ENCODE measurements around the gene PLK5. TPM values are rescaled to one million over a fixed set of nuclear protein-coding genes. Genes with fewer than 3 reads are reported as not detected.
"Not testable (repeated sequence)": the region's sequence is repeated elsewhere in the genome, so short reads cannot be mapped to it uniquely, and the experiment has no call there.

The PLK5 gene
- total RNA-seq, 1 experiment from 2014 or later = not detected

DNA sequence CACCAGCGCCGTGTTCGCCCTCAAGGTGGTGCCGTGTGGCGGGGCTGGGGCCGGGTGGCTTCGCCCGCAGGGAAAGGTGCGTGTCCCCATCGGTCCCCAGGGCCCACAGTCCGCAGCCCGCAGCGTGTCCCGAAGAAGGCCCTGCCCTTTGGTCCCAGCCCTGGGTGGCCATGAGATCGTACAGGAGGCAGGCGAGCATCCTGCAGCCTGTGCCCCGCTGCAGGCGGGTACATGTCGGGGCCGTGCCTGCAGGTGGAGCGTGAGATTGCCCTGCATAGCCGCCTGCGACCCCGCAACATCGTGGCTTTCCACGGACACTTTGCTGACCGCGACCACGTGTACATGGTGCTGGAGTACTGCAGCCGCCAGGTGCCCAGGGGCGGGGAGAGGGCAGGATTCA, 1.5 kb downstream of the PLK5 start:
- DNase-seq (ENCODE audit: low read depth) = no peak

DNA sequence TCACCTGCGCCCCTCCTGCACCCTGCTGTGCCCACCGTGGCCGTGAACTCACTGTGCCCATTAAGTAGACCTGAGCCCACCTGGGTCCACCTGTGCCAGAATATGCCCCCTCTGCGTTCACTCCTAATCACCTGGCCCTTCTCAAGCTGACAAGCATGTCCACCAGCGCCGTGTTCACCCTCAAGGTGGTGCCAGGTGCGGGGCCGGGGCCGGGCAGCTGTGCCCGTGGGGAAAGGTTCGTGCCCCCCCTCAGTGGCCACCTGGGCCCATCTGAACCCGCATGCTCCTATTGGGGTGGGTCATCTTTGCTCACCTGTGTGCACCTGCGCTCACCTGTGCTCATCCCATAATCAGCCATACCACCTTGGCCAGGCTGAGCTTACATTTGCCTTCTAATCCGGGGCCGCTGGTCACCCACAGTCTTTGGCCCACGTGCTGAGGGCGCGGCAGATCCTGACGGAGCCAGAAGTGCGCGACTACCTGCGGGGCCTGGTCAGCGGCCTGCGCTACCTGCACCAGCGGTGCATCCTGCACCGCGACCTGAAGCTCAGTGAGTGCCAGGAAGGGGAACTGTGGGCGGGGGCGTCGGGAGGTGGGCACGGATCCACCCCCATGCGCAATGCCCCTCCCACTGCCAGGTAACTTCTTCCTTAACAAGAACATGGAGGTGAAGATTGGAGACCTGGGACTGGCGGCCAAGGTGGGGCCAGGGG, 2.3 kb downstream of the PLK5 start:
- DNase-seq (ENCODE audit: low read depth) = no peak

DNA sequence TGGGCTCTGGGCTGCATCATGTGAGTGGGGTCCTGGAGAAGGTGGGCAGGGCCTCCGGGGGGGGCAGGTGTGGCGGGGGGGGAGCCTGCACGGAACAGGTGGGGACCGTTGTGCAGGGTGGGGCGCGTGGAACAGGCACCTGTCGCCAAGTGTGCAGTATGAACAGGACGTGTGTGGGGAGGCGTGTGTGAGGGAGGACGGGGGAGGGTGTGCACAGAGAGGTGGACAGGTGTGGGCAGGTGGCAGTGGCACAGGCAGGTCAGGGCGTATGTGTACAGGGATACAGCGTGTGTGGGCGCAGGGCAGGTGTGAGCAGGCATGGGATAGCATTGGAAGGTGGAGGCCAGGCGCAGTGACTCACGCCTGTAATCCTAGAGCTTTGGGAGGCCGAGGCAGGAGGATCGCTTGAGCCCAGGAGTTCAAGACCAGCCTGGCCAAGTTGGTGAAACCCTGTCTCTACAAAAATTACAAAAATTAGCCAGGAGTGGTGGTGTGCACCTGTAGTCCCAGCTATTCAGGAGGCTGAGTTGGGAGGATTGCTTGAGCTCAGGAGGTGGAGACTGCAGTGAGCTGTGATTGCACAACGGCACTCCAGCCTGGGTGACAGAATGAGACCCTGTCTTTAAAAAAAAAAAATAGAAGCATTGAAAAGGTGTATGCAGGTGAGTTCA, 3.2 kb downstream of the PLK5 start:
- DNase-seq (ENCODE audit: low read depth) = no peak

DNA sequence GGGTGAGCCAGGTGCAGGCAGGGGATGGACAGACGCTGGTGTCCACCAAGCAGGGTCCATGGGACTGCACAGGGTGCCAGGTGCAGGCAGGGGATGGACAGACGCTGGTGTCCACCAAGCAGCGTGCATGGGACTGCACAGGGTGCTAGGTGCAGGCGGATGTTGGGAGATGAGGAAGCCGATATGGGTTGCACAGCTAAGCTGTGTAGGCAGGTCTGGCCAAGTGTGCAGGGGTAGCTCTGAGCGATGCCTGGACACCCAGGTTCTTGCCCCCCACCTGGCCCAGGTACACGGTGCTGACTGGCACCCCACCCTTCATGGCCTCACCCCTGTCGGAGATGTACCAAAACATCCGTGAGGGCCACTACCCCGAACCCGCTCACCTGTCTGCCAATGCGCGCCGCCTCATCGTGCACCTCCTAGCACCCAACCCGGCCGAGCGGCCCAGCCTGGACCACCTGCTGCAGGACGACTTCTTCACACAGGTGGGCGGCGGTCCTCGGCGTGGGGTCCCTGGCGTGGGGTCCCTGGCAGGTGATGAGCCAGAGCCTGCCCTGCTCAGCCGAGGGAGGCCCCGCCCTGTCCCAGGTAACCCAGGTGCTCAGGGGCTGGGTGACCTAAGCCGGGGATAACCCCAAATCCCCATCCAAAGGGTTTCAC, 3.9 kb downstream of the PLK5 start:
- DNase-seq (ENCODE audit: low read depth) = no peak

DNA sequence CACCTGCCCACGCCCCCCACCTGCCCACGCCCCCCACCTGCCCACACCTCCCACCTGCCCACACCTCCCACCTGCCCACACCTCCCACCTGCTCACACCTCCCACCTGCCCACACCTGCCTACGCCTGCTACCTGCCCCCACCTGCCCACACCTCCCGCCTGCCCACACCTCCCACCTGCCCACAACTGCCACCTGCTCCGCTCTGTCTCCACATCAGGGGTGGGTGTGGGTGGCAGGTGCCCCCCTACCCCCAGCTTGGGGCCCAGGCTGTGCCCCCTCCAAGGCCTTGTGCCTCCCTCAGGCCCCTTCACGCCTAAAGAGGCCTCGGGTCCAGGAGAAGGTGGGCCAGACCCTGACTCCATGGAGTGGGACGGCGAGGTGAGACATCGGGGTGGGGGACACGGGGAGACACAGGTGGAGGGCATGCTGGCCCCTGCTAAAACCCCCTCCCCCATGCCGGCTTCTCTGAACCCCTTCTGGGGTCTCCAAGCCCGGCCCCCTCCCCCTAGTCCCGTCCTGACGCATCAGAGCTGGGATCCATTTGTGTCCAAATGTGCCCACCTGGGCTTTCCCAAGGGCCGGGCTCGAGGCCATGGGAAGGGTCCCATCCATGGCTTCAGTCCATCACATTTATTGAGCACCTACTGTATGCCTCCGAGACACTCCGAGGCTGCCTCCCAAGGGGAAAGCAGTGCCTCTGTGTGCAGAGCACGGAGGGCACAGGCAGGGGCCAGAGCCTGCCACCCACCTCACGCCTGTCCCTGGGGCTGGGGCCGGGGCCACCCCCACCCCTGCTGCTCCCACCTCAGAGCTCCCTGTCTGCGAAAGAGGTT, 4.9 kb downstream of the PLK5 start:
- DNase-seq (ENCODE audit: low read depth) = no peak

DNA sequence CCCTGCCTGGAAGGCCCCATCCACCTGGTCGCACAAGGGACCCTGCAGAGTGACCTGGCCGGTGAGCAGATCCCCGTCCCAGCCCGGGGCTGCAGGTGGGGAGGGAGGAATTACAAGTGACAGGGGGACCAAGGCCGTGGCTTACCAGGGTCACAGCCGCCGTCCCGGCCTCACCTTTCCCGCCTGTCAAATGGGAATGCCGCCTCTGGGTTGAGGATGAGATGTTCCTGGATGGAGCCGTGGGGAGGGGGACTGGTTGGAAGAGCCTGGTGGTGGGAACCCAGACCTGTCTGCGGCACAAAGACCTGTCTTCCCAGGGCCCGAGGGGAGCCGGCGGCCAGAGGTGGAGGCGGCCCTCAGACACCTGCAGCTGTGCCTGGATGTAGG, 5.5 kb downstream of the PLK5 start:
- no peak for DNase-seq (ENCODE audit: low read depth)

DNA sequence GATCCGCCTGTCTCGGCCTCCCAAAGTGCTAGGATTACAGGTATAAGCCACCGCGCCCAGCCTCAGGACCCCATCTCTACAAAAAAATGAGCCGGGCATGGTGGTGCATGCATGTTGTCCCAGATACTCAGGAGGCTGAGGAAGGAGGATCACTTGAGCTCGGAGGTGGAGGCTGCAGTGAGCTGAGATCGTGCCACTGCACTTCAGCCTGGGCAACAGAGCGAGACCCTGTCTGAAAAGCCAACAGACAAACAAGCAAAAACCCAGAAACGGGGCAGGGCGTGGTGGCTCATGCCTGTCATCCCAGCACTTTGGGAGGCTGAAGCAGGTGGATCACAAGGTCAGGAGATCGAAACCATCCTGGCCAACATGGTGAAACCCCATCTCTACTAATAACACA, 7.0 kb downstream of the PLK5 start:
- DNase-seq (ENCODE audit: low read depth) = not testable (repeated sequence)

DNA sequence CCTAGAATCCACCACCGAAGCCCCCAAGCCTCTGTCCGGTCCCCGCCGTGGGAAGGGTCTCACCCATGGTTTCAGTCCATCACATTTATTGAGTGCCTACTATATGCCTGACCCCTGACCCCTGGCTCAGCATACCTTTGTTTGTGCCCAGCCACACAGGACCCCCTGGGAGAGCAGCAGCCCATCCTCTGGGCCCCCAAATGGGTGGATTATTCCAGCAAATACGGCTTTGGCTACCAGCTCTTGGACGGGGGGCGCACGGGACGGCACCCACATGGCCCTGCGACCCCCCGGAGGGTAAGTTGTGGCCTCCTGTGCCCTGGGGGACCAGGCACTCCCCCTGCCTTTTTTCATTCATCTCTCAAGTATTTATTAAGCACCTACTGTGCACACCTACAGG, 7.7 kb downstream of the PLK5 start:
- no peak for DNase-seq (ENCODE audit: low read depth)

DNA sequence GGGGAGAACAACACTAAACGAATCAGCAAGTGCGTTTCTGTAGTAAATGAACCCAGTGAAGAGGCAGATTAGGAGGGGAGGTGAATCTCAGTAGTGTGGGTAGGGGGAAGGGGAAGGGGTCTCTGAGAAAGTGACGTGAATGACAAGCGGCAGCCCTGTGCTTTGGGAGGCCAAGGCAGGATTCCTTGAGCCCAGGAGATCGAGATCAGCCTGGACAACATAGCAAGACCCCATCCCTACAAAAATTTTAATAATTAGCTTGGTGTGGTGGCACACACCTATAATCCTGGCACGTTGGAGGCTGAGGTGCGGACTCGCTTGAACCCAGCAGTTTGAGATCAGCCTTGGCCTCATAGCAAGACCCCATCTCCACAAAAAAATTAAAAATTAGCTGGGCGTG, 8.1 kb downstream of the PLK5 start:
- DNase-seq (ENCODE audit: low read depth) = no peak

DNA sequence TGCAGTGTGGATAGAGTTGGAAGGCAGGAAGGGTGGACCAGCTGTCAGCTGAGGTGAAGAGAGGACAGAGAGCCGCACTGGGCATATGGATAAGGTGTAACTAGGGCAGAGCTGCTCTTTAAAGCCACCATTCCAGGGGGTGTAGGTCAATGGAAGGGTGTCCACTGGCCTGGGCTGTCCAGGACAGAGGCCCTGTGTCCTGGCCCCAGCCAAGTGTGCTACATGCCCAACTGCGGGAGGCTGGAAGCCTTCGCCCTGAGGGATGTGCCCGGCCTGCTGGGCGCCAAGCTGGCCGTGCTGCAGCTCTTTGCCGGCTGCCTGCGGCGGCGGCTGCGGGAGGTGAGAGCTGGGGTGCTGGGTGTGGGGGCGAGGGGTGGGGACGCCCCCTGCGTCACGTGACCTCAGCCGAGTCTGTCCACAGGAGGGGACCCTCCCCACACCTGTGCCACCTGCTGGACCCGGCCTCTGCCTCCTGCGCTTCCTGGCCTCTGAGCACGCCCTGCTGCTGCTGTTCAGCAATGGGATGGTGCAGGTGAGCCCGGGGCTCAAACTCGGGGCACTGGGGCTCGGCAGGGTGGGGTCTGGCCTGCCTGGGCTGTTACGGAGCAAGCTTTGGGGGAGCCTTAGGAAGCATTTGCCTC, 9.8 kb downstream of the PLK5 start:
- DNase-seq (ENCODE audit: low read depth) = no peak

DNA sequence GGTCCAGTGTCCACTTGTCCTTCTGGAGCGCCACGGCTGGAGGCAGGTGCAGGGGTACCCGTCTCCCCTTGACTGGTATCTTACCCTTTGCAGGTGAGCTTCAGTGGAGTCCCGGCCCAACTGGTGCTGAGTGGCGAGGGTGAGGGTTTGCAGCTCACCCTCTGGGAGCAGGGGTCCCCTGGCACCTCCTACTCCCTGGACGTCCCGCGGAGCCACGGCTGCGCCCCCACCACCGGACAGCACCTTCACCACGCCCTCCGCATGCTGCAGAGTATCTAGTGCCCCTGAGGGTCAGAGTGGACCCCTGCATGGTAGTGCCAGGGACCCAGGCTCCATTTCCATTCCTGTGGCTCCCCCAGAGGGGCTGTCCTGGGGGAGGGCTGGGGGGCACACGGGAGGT, 11.1 kb downstream of the PLK5 start:
- DNase-seq (ENCODE audit: low read depth) = no peak

DNA sequence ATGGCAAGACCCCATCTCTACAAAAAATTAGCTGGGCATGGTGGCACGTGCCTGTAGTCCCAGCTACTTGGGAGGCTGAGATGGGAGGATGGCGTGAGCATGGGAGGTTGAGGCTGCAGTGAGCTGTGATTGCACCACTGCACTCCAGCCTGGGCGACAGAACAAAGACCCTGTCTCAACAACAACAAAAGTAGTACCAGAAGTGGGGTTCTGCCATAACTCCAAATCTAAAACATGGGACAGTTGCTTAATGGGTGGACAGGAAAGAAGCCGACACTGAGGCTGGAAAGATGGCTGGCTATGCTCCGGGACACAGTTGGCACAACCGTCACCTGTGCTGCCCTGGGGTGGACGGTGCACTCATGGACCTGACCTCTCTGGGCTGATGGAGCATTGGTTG, 11.8 kb downstream of the PLK5 start:
- not testable (repeated sequence) for DNase-seq (ENCODE audit: low read depth)

DNA sequence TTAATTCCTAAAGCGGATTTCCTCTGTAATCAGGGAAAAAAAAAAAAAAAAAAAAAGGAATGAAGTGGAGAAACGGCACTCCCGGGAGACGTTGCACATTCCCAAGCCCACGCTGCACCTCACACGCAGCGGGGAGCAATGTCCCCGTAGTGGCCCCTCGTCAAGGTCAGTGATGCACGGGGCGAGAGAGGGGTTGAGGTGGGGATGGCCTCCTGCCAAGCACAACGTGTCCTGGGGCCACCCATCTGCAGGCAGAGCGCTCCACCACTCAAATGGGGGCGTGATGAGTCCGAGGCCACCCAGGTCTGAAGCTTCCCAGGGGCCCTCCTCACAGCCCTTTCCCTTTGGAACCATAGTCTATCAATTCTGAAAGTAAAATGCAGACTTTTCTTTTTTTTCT, 15.1 kb downstream of the PLK5 start:
- DNase-seq (ENCODE audit: low read depth) = no peak

DNA sequence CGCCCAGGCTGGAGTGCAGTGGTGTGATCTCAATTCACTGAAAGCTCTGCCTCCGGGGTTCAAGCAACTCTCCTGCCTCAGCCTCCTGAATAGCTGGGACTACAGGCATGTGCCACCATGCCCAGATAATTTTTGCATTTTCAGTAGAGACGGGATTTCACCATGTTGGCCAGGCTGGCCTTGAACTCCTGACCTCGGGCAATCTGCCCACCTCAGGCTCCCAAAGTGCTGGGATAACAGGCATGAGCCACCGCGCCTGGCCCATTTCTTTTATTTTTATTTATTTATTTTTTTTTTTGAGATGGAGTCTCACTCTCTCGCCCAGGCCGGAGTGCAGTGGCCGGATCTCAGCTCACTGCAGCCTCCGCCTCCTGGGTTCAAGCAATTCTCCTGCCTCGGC, 15.9 kb downstream of the PLK5 start:
- not testable (repeated sequence) for DNase-seq (ENCODE audit: low read depth)

DNA sequence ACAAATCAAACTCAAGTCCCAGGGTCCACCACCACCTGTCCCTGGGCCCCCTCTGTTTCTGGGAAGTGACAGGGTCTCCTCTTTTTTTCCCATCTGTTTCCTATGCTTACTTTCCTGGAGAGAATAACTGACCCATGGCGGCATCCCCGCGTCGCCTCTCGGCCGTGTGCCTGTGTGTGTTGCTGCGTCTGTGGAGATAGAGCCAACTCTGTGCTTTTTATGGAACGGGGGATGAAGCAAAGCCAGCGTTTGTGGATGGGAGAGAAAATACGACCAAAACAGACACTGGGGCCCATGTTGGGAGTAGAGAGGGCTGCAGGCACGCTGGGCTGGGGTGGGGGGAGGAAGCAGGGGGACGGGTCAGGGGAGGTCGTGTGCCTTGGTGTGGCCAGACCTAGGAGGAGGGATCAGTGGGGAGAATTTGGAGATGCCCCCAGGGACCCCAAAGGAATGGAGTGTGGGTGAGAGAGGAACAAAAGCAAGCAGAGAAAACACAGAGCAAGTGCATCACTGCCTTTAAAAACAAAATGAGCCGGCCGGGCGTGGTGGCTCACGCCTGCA, 16.6 kb downstream of the PLK5 start:
- no peak for DNase-seq (ENCODE audit: low read depth)

DNA sequence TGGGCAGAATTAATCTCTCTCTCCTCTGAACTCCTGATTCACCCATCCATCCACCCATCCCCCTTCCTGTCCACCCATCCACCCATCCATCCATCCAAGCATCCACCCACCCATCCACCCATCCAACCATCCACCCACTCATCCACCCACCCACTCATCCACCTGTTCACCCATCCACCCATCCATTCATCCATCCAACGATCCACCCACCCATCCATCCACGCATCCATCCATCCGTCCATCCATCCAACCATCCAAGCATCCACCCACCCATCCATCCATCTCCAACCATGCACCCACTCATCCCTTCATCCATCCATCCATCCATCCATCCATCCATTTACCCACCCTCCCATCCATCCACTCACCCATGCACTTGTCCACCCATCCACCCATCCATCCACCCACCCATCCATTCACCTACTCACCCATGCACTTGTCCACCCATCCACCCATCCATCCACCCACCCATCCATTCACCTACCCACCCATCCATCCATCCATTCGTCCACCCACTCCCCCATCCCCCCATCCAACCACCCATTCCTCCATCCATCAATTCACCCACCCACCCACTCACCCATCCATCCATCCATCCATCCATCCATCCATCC, 25.6 kb downstream of the PLK5 start:
- no peak for DNase-seq (ENCODE audit: low read depth)

DNA sequence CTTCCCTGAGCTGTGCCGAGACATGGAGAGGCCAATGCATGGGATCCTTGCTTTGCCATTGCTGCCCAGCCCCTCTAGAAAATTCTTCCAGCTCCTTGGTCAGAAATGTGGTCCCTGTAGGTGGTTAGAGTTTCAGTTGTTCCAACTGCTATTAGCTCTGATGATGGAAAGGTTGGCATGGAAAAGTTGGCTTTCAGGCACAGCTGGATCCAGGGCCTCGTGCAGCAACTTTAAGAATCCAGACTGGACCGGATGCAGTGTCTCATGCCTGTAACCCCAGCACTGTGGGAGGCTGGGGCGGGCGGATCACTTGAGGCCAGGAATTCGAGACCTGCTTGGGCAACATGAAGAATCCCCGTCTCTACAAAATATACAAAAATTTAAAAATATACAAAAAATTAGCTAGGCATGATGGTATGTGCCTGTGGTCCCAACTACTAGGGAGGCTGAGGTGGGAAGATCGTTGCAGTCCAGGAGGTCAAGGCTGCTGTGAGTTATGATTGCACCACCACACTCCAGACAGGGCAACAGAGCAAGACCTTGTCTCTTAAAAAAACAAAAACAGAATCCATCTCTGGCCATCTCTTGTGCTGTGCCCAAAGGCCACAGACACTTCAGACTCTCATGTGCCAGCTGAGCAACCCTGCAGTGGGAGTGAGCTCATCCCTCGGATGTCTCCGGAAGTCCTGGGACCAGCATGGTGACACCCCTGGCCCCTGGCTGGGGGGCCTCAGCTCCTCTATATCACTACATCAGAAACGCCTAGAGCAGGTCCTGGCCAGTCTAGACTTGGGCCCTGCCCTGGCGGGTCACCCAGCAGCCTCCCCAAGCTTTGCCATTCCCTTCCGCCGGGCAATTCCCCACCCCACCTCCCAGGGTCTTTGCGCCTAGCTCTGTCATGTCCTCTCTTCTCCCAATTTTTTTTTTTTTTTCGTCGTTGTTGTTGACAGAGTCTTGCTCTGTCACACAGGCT, 27.5 kb downstream of the PLK5 start:
- DNase-seq (ENCODE audit: low read depth) = no peak

DNA sequence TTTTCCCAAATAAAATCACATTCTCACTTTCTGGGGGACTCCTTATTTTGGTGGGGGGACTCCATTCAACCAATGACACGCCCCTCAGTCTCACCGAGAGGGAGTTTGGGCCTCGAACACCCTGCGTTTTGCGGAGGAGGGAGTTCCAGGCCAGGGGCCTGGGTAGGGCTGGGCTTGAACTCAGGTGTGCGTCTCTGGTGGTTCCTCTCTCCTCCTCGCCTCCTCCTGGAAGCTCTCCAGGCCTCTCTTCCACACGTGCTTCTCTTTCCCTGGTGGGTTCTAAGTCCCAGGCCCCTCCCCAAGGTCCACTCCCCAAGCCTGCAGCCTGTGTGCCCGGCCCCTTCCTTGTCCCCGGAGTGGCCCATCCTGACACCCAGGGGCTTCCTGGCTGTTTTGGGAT, 29.5 kb downstream of the PLK5 start:
- DNase-seq (ENCODE audit: low read depth) = no peak

DNA sequence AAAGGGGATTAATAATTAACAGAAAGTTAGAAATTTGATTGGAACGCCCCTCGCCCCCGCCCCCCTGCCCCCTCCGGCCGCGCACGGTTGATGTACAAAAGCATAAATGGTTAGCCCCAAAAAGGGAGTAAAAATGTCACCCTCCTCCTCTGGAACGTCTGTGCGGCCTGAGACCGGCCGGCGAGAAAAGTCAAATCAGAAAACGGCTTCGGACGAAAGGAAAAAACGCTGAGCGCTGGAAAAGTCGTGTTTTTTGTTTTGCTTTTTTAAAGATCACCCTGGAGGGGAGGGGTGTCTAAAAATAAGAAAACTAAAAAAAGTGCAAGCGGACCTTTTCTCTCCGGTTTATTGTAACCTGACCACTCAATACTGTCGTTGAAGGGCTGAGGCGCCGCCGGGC, 31.1 kb downstream of the PLK5 start:
- DNase-seq (ENCODE audit: low read depth) = no peak
